AG04450 (cell line): Measurements from ENCODE around the gene ODC1. TPM values are rescaled to one million over a fixed set of nuclear protein-coding genes. Genes with fewer than 3 reads are reported as not detected.

Experiments
- CTCF ChIA-PET: fragments of 300-600, 350-600 bp; formaldehyde crosslinking; extraction: SDS; loops from one replicate; lab custom pipeline; 2022; ENCODE audit warnings: antibody characterized with exemption, inconsistent platforms; lab: Charles Lee
- POLR2A ChIA-PET: fragments of 350-600 bp; formaldehyde crosslinking; extraction: SDS; loops from one replicate; lab custom pipeline; 2021; ENCODE audit warnings: antibody characterized with exemption, inconsistent platforms; lab: Yijun Ruan, JAX
- DNase-seq: peaks from one replicate; pipeline ENCODE4 v3.0.0-alpha.2; 2011; ENCODE audit warnings: low read depth, low spot score
- H3K27ac ChIP-seq: one replicate; pipeline ENCODE4 v1.5.1; 2012; ENCODE audit warnings: low read depth, low read length, control low read depth
- H3K27me3 ChIP-seq: one replicate; pipeline ENCODE4 v1.6.0; 2012; ENCODE audit warnings: low read length; ENCODE audit not compliant: control insufficient read depth, insufficient read depth
- H3K4me3 ChIP-seq: 2 replicates; pipeline ENCODE4 v1.5.1; 2011; ENCODE audit warnings: mild to moderate bottlenecking, low read depth, low read length, control low read depth
- H3K9me3 ChIP-seq: 2 replicates; pipeline ENCODE4 v1.5.1; 2012; ENCODE audit warnings: low read length; ENCODE audit not compliant: control insufficient read depth, insufficient read depth
- CTCF ChIP-seq: IDR thresholded peaks from 2 replicates; pipeline ENCODE4 v1.5.1; 2011; ENCODE audit warnings: low read depth, low read length, control low read depth, inconsistent platforms
- polyA plus RNA-seq: library from polyadenylated mRNA; depleted of rRNA; stranded (reverse); fragments of >200 nt; gene quantifications from 2 replicates; pipeline ENCODE4 v1.2.3, GENCODE V29; 2011

ODC1 gene
- polyA plus RNA-seq, 1 experiment: 168 TPM

- ChIA-PET POLR2A (no interaction called here), CTCF (no interaction called here)
- no peak overlapping the region for H3K27ac ChIP-seq
- no peak overlapping the region for H3K4me3 ChIP-seq
- no peak for DNase-seq
- H3K9me3 ChIP-seq: peaks cover 2% of the 10 kb centered on the region; the same call in 1 of the 2 replicates
- TF ChIP-seq CTCF: no peak
- H3K27me3 ChIP-seq: no peaks in the 10 kb centered on the region
Measured at GRCh38 chr2:10400978-10401951, 46.9 kb downstream of the ODC1 start.

GRCh38 chr2:10400568-10400977 lies 47.6 kb downstream of the ODC1 start:
- DNase-seq: no peak

GRCh38 chr2:10400002-10400401 lies 48.1 kb downstream of the ODC1 start:
- no peak for DNase-seq
- Histone ChIP-seq H3K4me3 (no peak overlapping the region), H3K27me3 (no peaks in the 10 kb centered on the region), H3K27ac (no peak overlapping the region), H3K9me3 (peaks cover 2% of the 10 kb centered on the region; the same call in 1 of the 2 replicates)
- TF ChIP-seq CTCF: no peak
- POLR2A ChIA-PET: no interaction called here
- CTCF ChIA-PET: interaction anchor here (0.6 to 0.7 kb wide), 2 partner anchors 9 to 10 kb away, joined by 3 read pairs; no protein-coding TSS in a partner anchor

More at GRCh38 chr2:10400568-10400977, 47.6 kb downstream of the ODC1 start:
- TF ChIP-seq CTCF: no peak
- H3K27me3 ChIP-seq: no peaks in the 10 kb centered on the region
- ChIA-PET CTCF (interaction anchor here (0.7 kb wide), 1 partner anchor 8 kb away, joined by 3 read pairs; no protein-coding TSS in a partner anchor), POLR2A (no interaction called here)
- H3K27ac ChIP-seq: no peak overlapping the region
- H3K9me3 ChIP-seq: peaks cover 2% of the 10 kb centered on the region; the same call in 1 of the 2 replicates
- H3K4me3 ChIP-seq: no peak overlapping the region

- no peak for DNase-seq
- Histone ChIP-seq H3K9me3 (peaks cover 2% of the 10 kb centered on the region; the same call in 1 of the 2 replicates), H3K27me3 (no peaks in the 10 kb centered on the region), H3K4me3 (no peak overlapping the region), H3K27ac (no peak overlapping the region)
- no peak for TF ChIP-seq CTCF
- ChIA-PET POLR2A (no interaction called here), CTCF (interaction anchor here (0.6 to 1.4 kb wide), 2 partner anchors 10 kb away, joined by 3 to 4 read pairs; no protein-coding TSS in a partner anchor)
Measured at GRCh38 chr2:10399358-10399757, 48.8 kb downstream of the ODC1 start.

- ChIA-PET POLR2A (no interaction called here), CTCF (interaction anchor here (1.4 kb wide), 1 partner anchor 10 kb away, joined by 4 read pairs; no protein-coding TSS in a partner anchor)
- Histone ChIP-seq H3K4me3 (no peak overlapping the region), H3K27ac (no peak overlapping the region), H3K9me3 (peaks cover 2% of the 10 kb centered on the region; the same call in 1 of the 2 replicates), H3K27me3 (no peaks in the 10 kb centered on the region)
- TF ChIP-seq CTCF: no peak
- no peak for DNase-seq
Measured at GRCh38 chr2:10398496-10398895, 49.6 kb downstream of the ODC1 start.
